Erythroblast (primary cell): Measurements from ENCODE around the gene KDM1B.
"Not testable (repeated sequence)": the region's sequence is repeated elsewhere in the genome, so short reads cannot be mapped to it uniquely, and the experiment has no call there.

Experiments
- DNase-seq, 2 experiments: peaks; one replicate each; lab custom pipeline; 2025; lab: John Stamatoyannopoulos, UW
- GATA1 ChIP-seq: IDR thresholded peaks from 2 replicates; pipeline ENCODE4 v1.6.1; 2011; ENCODE audit warnings: low read depth, mild to moderate bottlenecking, control low read depth, low read length, moderate library complexity
- POLR2A ChIP-seq: IDR thresholded peaks from 2 replicates; pipeline ENCODE4 v1.6.1; 2011; ENCODE audit warnings: mild to moderate bottlenecking, low read length

The KDM1B gene

DNA sequence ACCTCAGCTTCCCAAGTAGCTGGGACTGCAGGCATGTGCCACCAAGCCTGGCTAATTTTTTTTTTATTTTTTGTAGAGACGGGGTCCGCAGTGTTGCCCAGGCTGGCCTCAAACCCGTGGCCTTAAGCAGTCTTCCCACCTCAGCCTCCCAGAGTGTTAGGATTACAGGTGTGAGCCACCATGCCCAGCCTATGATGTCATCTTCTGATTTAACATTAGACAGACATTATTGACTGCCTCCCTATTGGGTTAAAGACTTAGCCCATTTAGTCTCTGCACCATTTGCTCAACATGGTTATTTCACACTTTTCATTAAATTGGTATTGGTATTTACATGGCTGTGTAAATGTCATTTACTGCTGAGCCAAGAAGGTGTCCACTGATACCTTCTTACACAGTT lies 63.0 kb downstream of the KDM1B start:
- DNase-seq: no peak
- TF ChIP-seq GATA1: no peak

DNA sequence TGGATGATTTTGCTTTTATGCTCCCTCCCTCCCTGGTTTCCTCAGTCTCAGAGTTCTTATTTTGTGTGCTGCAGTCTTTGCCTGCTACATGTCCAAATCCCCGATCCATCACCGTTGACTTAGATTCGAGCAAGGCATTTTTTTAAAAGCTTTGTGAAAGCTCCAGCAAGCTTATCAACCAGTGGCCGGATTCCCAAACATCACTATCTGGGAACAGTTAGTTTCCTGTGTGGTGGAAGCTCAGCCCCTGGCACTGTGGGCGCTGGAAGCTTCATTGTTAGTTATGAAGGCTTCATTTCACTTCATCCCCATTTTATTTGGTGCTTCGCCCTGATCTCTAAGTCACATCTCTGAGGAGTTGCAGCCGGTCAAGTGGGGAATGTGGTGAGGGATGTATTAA lies 64.4 kb downstream of the KDM1B start:
- TF ChIP-seq POLR2A (no peak), GATA1 (no peak)
- no peak for DNase-seq

DNA sequence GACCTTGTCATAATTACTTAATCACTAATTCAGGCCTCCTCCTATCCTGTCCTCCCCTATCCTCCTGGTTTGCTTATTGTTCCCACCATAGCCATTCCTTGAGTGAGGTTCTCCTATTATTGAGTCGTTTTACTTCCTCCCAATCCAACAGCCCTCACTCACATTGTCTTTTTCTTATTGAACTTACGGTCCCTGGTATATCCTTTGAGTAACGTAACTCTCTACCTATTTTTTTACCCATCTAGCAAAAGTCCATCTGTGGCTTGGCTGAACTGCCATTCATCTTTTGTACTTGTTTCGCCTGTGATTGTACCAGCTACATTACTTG lies 66.0 kb downstream of the KDM1B start:
- DNase-seq: no peak
- no peak for TF ChIP-seq POLR2A
- TF ChIP-seq GATA1: no peak

DNA sequence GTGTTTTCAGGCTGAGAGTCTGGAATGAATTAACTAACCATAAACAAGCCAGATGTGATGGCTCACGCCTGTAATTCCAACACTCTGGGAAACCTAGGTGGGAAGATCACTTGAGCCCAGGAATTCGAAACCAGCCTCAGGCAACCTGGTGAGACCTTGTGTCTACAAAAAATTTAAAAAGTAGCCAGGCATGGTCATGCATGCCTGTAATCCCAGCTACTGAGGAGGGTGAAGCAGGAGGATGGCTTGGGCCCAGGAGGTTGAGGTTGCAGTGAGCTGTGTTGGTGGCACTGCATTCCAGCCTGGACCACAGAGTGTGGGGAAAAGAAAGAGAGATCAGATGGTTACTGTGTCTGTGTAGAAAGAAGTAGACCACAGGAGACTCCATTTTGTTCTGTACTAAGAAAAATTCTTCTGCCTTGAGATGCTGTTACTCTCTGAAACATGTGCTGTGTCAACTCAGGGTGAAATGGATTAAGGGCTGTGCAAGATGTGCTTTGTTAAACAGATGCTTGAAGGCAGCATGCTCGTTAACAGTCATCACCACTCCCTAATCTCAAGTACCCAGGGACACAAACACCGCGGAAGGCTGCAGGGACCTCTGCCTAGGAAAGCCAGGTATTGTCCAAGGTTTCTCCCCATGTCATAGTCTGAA lies 71.4 kb downstream of the KDM1B start:
- not testable (repeated sequence) for DNase-seq

DNA sequence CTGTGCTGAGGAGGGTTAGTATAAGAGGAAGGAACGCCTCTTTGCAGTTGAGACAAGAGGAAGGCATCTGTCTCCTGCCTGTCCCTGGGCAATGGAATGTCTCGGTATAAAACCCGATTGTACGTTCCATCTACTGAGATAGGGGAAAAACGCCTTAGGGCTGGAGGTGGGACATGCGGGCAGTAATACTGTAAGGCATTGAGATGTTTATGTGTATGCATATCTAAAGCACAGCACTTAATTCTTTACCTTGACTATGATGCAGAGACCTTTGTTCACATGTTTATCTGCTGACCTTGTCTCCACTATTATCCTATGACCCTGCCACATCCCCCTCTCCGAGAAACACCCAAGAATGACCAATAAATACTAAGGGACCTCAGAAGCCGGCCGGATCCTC lies 71.9 kb downstream of the KDM1B start:
- DNase-seq: not testable (repeated sequence)

DNA sequence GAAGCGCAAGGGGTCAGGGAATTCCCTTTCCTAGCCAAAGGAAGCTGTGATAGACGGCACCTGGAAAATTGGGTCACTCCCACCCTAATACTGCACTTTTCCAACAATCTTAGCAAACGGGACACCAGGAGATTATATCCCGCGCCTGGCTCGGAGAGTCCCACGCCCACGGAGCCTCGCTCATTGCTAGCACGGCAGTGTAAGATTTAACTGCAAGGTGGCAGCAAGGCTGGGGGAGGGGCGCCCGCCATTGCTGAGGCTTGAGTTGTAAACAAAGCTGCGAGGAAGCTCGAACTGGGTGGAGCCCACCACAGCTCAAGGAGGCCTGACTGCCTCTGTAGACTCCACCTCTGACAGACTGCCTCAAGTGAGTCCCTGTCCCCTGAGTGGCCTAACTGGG lies 73.4 kb downstream of the KDM1B start:
- DNase-seq: not testable (repeated sequence)

DNA sequence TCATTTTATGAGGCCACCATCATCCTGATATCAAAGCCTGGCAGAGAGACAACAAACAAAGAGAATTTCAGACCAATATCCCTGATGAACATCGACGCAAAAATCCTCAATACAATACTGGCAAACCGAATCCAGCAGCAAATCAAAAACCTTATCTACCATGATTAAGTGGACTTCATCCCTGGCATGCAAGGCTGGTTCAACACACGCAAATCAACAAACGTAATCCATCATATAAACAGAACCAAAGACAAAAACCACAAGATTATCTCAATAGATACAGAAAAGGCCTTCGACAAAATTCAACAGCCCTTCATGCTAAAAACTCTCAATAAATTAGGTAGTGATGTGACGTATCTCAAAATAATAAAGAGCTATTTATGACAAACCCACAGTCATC lies 76.6 kb downstream of the KDM1B start:
- peak in 1 of 2 experiments; percentile 19 for DNase-seq

DNA sequence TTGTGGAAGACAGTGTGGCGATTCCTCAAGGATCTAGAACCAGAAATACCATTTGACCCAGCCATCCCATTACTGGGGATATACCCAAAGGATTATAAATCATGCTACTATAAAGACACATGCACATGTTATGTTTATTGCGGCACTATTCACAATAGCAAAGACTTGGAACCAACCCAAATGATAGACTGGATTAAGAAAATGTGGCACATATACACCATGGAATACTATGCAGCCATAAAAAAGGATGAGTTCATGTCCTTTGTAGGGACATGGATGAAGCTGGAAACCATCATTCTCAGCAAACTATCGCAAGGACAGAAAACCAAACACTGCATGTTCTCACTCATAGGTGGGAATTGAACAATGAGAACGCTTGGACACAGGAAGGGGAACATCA lies 78.5 kb downstream of the KDM1B start:
- DNase-seq: not testable (repeated sequence)

DNA sequence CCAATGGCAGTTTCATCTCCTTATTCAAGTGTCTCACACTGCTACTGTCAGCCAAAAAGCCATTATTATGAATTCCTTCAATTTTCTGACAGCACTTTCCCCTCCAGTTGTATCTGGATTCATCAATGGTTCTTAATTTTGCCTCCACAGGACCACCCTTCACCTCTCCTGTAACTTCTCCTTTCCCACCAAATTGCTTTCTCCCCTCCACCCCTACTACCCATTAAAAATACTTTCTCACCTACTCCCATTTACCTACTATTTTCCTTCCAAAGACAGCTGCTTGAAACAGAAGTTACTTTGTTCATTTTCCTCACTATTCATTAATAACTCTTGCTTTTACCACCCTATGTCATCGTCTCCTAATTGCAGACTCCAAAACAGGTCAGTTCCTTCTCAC lies 79.3 kb downstream of the KDM1B start:
- TF ChIP-seq GATA1: no peak
- no peak for TF ChIP-seq POLR2A
- DNase-seq: no peak

DNA sequence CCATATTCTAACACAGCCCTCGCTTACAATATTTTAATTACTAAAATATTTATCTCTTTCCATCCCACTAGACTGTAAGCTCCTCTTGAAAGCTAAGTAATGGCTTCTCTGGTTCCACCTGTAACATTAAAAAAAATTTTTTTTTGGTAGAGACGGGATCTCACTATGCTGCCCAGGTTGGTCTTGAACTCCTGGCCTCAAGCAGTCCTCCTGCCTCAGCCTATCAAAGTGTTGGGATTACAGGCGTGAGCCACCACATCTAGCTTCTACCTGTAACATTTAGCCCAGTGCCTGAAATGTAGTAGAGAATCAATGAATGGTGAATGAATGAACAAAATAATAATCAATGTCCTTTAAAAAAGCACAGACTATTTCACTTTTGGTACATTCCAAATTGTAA lies 80.3 kb downstream of the KDM1B start:
- no peak for TF ChIP-seq GATA1
- TF ChIP-seq POLR2A: no peak
- no peak for DNase-seq

DNA sequence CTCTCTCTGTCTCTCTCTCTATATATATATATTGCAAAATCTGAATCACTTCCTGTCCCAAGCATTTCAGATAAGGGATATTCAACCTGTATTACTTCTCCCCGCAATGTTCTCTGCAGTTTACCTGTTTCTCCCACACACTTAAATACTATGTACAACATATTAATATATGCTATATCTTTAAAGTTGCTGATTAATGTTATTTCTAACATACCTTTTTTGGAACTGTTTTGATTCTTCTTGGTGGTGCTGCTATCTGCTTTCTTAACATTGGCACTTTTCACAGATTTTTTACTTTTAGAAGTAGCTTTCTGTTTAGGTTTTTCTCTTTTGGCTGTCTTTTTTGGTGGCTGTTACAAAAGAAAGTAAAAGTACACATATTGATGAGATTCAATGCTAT lies 81.9 kb downstream of the KDM1B start:
- no peak for TF ChIP-seq GATA1
- no peak for TF ChIP-seq POLR2A
- DNase-seq: no peak

DNA sequence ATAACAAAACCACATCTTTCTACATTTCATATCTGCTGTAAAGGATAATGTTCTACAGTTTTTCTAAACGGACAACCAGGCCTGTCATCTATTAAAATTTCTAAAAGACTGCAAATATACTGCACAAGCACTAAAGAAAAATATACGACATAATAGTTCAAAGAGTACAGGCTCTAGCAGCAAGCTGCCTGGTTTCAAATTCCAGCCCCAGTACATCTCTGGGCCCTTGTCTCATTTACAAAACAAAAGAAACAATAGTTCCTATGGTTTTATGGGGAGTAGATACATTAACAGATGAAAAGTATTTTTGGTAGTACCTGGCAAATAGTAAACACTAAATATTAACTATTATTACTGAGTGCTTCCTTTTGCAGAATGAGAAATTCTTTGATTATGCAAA lies 85.0 kb downstream of the KDM1B start:
- DNase-seq: no peak
- TF ChIP-seq GATA1 (no peak), POLR2A (no peak)

DNA sequence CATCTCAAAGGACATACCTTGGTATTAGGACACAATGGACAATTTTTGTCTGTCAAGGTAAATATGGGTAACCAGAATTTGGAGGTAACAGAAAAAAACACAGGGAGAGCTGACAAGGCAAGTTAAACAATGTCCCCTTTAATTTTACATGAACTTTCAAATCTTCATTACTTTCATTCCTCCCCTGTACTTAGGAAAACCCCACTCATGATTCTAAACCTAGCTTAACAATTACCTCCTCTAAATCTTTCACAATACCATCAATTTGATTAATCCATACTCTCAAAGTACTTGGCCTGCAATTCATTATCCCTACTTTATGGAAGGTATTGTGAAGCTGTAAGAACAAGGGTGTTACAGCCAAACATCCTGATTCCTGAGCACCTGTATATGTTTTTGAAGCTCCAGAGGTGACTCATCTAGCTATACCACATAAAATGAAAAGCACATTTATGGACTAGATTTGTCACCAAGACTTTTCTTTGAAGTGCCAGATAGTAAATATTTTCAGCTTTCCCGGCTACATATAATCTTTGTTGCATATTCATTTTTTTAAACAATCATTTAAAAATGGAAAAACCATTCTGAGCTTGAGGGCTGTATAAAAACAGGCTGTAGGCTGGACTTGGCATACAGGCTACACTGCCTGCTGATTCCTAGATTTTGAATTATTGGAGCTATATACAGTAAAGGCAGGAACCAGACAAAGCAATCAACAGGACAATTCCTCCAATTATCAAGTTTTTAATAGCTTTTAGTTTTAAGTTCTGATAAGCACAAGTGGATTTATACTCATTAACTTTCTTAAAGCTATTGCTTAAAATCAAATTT lies 86.2 kb downstream of the KDM1B start:
- DNase-seq: no peak
- TF ChIP-seq GATA1: no peak
- no peak for TF ChIP-seq POLR2A

DNA sequence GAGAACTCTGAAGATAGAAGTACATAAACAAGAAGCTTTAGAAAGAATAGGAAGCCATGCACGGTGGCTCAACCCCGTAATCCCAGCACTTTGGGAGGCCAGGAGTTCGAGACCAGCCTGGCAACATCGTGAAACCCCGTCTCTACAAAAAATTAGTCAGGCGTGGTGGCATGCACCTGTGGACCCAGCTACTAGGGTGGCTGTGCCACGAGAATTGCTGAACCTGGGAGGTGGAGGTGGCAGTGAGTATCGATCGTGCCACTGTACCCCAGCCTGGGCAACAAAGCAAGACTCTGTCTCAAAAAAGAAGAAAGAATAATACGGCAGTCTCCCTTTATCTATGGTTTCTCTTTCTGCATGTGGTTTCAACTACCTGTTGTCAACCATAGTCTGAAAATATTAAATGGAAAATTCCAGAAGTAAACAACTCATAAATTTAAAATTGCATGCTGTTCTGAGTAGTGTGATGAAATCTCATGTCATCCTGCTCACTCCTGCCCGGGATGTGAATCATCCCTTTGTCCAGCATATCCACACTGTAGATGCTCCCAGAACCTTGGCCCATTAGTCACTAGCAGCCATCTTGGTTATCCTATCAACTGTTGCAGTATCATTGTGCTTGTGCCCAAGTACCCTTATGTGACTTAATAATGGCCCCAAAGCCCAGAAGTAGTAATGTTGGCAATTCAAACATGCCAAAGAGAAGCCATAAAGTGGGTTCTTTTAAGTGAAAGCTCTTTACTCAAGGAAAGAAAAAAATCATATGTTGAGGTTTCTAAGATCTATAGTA lies 87.0 kb downstream of the KDM1B start:
- DNase-seq: peak; percentile 5 to 51
- no peak for TF ChIP-seq POLR2A

DNA sequence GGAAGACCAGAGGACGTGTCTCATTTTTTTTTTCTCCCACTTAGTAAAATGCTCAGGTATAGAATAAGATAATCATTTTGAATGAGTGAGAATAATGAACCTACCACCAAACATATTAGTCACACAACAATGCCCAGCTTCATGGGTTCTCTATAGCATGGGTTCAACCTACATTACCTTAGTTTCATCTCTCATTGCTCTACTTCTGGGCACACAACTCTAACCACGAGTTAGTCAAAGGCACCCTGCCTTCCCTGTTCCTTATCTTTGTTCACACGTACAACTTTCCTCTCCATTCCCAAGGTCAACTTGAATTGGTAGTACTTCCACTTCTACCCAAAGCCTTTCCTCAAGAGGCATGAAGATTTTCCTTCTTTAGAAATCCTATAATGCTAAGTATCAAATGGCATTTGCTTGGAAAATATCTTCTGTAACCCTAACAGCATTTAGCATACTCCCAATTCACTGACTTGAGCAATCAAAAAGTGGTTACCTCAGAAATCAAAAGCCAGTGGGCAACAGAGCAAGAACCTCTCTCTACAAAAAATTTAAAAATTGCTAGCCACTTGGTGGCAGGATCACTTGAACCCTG lies 88.2 kb downstream of the KDM1B start:
- TF ChIP-seq GATA1 (no peak), POLR2A (no peak)
- DNase-seq: no peak
